Epithelial cell of proximal tubule (primary cell): ENCODE results near the gene ARFGEF2. TPM values are rescaled to one million over a fixed set of nuclear protein-coding genes. Genes with fewer than 3 reads are reported as not detected.

ENCODE experiments used
- DNase-seq: peaks from one replicate; pipeline ENCODE4 v3.0.0-alpha.2; 2011; ENCODE audit warnings: low read depth
- H3K4me3 ChIP-seq: 2 replicates; pipeline ENCODE4 v1.5.1; 2011; ENCODE audit warnings: low read depth, mild to moderate bottlenecking, low read length
- CTCF ChIP-seq: conservative IDR thresholded peaks from 2 replicates; pipeline ENCODE4 v1.5.1; 2012; ENCODE audit warnings: low read depth, mild to moderate bottlenecking, low read length
- total RNA-seq: library from RNA; depleted of rRNA; stranded (reverse); fragments of >200 nt; gene quantifications from 2 replicates; pipeline ENCODE4 v1.2.3, GENCODE V29; 2015

Gene ARFGEF2
- total RNA-seq, 1 donor from 2014 or later, result 20.5 TPM

- DNase-seq, result no peak
- no peak for TF ChIP-seq CTCF
- H3K4me3 ChIP-seq, result no peak overlapping the region
Measured at GRCh38 chr20:48958743-48959142, 37.2 kb downstream of the ARFGEF2 start.

- H3K4me3 ChIP-seq, result no peak overlapping the region
- no peak for DNase-seq
- no peak for TF ChIP-seq CTCF
Measured at GRCh38 chr20:48959899-48960550, 38.5 kb downstream of the ARFGEF2 start.

- no peak for DNase-seq
- no peak for TF ChIP-seq CTCF
- no peak overlapping the region for H3K4me3 ChIP-seq
Measured at GRCh38 chr20:48962421-48962820, 40.9 kb downstream of the ARFGEF2 start.

GRCh38 chr20:48962976-48963771, 41.7 kb downstream of the ARFGEF2 start:
- H3K4me3 ChIP-seq, result no peak overlapping the region
- no peak for TF ChIP-seq CTCF
- no peak for DNase-seq

- no peak for DNase-seq
- no peak overlapping the region for H3K4me3 ChIP-seq
- TF ChIP-seq CTCF, result no peak
Measured at GRCh38 chr20:48965189-48965910, 43.8 kb downstream of the ARFGEF2 start.

GRCh38 chr20:48970681-48971365, 49.3 kb downstream of the ARFGEF2 start:
- no peak for DNase-seq
- TF ChIP-seq CTCF, result no peak
- no peak overlapping the region for H3K4me3 ChIP-seq
